RKO (cell line): Measurements from ENCODE around the gene GDF11.
A peak's percentile ranks its signal among the peaks of the same experiment; 100 is the strongest.

Experiments
- DNase-seq: peaks from one replicate; pipeline ENCODE4 v3.0.0-alpha.2; 2016; ENCODE audit warnings: low spot score

The GDF11 gene

GRCh38 chr12:55795950-55796349 is 53.0 kb downstream of the GDF11 start:
- DNase-seq, result no peak

GRCh38 chr12:55797068-55797467 is 54.1 kb downstream of the GDF11 start:
- peak; percentile 38 for DNase-seq

GRCh38 chr12:55797550-55797949 is 54.6 kb downstream of the GDF11 start:
- no peak for DNase-seq
